ENCODE data around the gene POLR2A.

Gene POLR2A

GRCh38 chr17:7440834-7441195, 43.4 kb upstream of the POLR2A start (continued):
- TF ChIP-seq REST (tag by site-specific recombination; IDR thresholded peaks at IDR 0.05) (no peak), ZBTB49 (tag by site-specific recombination; IDR thresholded peaks at IDR 0.05; ENCODE audit: low read depth) (no peak), KLF16 (tag by site-specific recombination; IDR thresholded peaks at IDR 0.05) (peak; percentile 47; the same call in 1 of the 2 replicates), INSM2 (tag by site-specific recombination; IDR thresholded peaks at IDR 0.05) (no peak), HOXA7 (CRISPR knock-in tag; IDR thresholded peaks at IDR 0.05; ENCODE audit: borderline replicate concordance) (no peak), ZNF501 (tag by site-specific recombination; IDR thresholded peaks at IDR 0.05) (no peak), ZNF335 (tag by site-specific recombination; conservative IDR thresholded peaks at IDR 0.05) (peak; percentile 69), KLF7 (tag by site-specific recombination; IDR thresholded peaks at IDR 0.05; ENCODE audit: borderline replicate concordance) (no peak), ZNF354C (tag by site-specific recombination; IDR thresholded peaks at IDR 0.05; ENCODE audit: borderline replicate concordance, low read depth) (no peak), ZBTB8A (tag by site-specific recombination; IDR thresholded peaks at IDR 0.05) (peak; percentile 44), ZNF10 (tag by site-specific recombination; IDR thresholded peaks at IDR 0.05) (no peak), PBX3 (CRISPR knock-in tag; IDR thresholded peaks at IDR 0.05) (no peak), ZNF596 (tag by site-specific recombination; IDR thresholded peaks at IDR 0.05) (no peak), PRDM4 (tag by site-specific recombination; IDR thresholded peaks at IDR 0.05) (no peak), IKZF3 (tag by site-specific recombination; IDR thresholded peaks at IDR 0.05) (0 out of 2 replicates have a peak, but pooled peaks have one; percentile 6), BCL6B (tag by site-specific recombination; IDR thresholded peaks at IDR 0.05) (no peak), ZFP3 (tag by site-specific recombination; IDR thresholded peaks at IDR 0.05; ENCODE audit: low read depth) (no peak), PRDM10 (tag by site-specific recombination; IDR thresholded peaks at IDR 0.05) (no peak), ZNF398 (tag by site-specific recombination; IDR thresholded peaks at IDR 0.05) (peak; percentile 99)

Data from HEK293 (cell line).